SK-N-SH (cell line): Measurements from ENCODE around the gene PKD1.

ENCODE experiments used
- CTCF ChIP-seq: fragments of 200-600 bp; sonication (generic); IDR thresholded peaks from 2 replicates; pipeline ENCODE4 v1.6.1; 2017; ENCODE audit warnings: antibody characterized with exemption, mild to moderate bottlenecking, moderate library complexity
- GABPA ChIP-seq: IDR thresholded peaks from 2 replicates; pipeline ENCODE4 v1.4.0; 2012; ENCODE audit warnings: low read depth, mild to moderate bottlenecking
- POLR2AphosphoS5 ChIP-seq: IDR thresholded peaks from 2 replicates; pipeline ENCODE4 v1.6.1; 2012; ENCODE audit warnings: low read depth, low read length
- SMC3 ChIP-seq: IDR thresholded peaks from 2 replicates; pipeline ENCODE4 v1.6.1; 2012; ENCODE audit warnings: low read depth, low read length, improper control_type of control experiment
- TCF12 ChIP-seq: IDR thresholded peaks from 2 replicates; pipeline ENCODE4 v1.4.0; 2012
- USF2 ChIP-seq: fragments of 150-350 bp; IDR thresholded peaks from 2 replicates; pipeline ENCODE4 v1.6.1; 2017; ENCODE audit warnings: antibody characterized with exemption, low read length, low read depth, borderline replicate concordance
- ZBTB33 ChIP-seq: IDR thresholded peaks from 2 replicates; pipeline ENCODE4 v1.4.0; 2012; ENCODE audit warnings: low read depth, borderline replicate concordance

GRCh38 chr16:2095918-2096582 is 39.6 kb downstream of the PKD1 start:
- no peak for TF ChIP-seq CTCF
- TF ChIP-seq POLR2AphosphoS5 = no peak
- TF ChIP-seq USF2 = no peak
- TF ChIP-seq ZBTB33 = no peak
- TF ChIP-seq GABPA = no peak
- TF ChIP-seq SMC3 = no peak
- no peak for TF ChIP-seq TCF12
